Measurements from ENCODE around the gene BASP1.
A peak's percentile ranks its signal among the peaks of the same experiment; 100 is the strongest.

BASP1 gene

DNA sequence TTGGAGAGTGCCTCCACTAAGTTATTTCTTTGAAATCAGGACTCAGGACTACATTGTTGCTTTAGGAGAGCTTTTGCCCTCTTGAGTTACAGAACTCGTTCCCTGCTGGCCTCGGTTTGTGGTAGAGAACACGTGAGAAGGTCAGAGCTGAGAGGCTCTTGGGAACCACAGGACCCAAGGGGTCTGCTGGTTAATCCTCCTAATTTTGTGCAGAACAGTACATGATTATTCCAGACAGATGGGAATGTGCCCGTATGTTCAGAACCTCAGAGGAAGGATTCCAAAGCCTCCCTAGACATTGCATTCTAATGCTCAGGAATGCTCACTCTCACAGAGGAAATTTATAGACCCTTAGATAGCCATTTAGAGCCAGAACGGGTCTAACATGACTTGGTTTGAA is 25.2 kb upstream of the BASP1 start:
- Histone ChIP-seq H3K4me1 (ENCODE audit: control insufficient read depth in 1 of 2, insufficient read depth in 1 of 2, low read depth in 1 of 2, low read length in 1 of 2) (peaks cover 5% of the 10 kb centered on the region in 2 experiments), H3K4me3 (ENCODE audit: low read depth in 1 of 2, low read length in 1 of 2) (no peak overlapping the region), H3K27ac (no peak overlapping the region), H3K27me3 (no peaks in the 10 kb centered on the region), H3K36me3 (no peaks in the 10 kb centered on the region), H3K9me3 (no peaks in the 10 kb centered on the region)
- TF ChIP-seq, protein P1, sequence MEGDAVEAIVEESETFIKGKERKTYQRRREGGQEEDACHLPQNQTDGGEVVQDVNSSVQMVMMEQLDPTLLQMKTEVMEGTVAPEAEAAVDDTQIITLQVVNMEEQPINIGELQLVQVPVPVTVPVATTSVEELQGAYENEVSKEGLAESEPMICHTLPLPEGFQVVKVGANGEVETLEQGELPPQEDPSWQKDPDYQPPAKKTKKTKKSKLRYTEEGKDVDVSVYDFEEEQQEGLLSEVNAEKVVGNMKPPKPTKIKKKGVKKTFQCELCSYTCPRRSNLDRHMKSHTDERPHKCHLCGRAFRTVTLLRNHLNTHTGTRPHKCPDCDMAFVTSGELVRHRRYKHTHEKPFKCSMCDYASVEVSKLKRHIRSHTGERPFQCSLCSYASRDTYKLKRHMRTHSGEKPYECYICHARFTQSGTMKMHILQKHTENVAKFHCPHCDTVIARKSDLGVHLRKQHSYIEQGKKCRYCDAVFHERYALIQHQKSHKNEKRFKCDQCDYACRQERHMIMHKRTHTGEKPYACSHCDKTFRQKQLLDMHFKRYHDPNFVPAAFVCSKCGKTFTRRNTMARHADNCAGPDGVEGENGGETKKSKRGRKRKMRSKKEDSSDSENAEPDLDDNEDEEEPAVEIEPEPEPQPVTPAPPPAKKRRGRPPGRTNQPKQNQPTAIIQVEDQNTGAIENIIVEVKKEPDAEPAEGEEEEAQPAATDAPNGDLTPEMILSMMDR (IDR thresholded peaks at IDR 0.05), result no peak

DNA sequence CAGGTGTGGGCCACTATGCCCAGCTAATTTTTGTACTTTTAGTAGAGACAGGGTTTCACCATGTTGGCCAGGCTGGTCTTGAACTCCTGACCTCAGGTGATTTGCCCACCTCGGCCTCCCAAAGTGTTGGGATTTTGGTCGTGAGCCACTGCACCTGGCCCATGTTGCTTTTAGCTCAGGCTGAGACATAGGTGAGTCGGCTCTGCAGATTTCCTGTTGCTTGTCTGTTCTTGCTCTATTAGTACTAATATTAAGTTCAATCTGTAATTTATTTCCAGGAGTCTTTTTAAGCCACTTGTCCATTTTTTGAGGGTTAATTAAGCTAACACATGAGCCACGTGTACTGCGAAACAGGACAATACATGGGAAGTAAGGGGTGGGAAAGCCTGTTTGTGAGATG is 21.4 kb upstream of the BASP1 start:
- H3K4me3 ChIP-seq (ENCODE audit: low read depth in 1 of 2, low read length in 1 of 2), result no peak overlapping the region
- no peak overlapping the region for H3K27ac ChIP-seq
- no peaks in the 10 kb centered on the region for H3K27me3 ChIP-seq
- no peaks in the 10 kb centered on the region for H3K36me3 ChIP-seq
- no peaks in the 10 kb centered on the region for H3K9me3 ChIP-seq
- TF ChIP-seq, protein P1 (IDR thresholded peaks at IDR 0.05), result no peak
- H3K4me1 ChIP-seq (ENCODE audit: control insufficient read depth in 1 of 2, insufficient read depth in 1 of 2, low read depth in 1 of 2, low read length in 1 of 2), result no peaks in the 10 kb centered on the region

DNA sequence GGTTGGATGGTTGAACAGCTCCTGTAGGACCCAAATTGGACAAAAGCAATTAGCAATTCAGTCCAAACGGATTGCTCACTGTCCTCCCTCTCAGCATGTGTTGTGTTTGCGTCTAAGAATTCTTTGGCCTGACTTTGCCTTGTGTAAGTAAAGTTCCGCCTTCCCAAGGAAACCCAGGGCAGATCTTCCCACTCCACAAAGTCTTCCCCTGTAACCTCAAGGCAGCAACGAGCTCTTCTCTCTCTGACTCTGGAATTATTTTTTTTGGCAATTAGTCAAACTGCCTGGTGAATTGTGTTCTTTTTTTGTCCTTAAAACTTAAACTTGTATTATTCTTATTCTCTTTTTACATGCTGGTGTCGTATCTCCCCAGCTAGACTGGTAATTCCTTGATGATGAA is 20.7 kb upstream of the BASP1 start:
- Histone ChIP-seq H3K4me3 (ENCODE audit: low read depth in 1 of 2, low read length in 1 of 2) (no peak overlapping the region), H3K4me1 (ENCODE audit: control insufficient read depth in 1 of 2, insufficient read depth in 1 of 2, low read depth in 1 of 2, low read length in 1 of 2) (no peaks in the 10 kb centered on the region), H3K36me3 (no peaks in the 10 kb centered on the region), H3K9me3 (no peaks in the 10 kb centered on the region), H3K27me3 (no peaks in the 10 kb centered on the region), H3K27ac (no peak overlapping the region)
- TF ChIP-seq, protein P1 (IDR thresholded peaks at IDR 0.05), result no peak

- TF ChIP-seq, protein P1 (IDR thresholded peaks at IDR 0.05), result peak; percentile 65
- Histone ChIP-seq H3K27ac (no peak overlapping the region), H3K9me3 (no peaks in the 10 kb centered on the region), H3K36me3 (no peaks in the 10 kb centered on the region), H3K4me1 (ENCODE audit: control insufficient read depth in 1 of 2, insufficient read depth in 1 of 2, low read depth in 1 of 2, low read length in 1 of 2) (no peaks in the 10 kb centered on the region), H3K4me3 (ENCODE audit: low read depth in 1 of 2, low read length in 1 of 2) (no peak overlapping the region), H3K27me3 (peaks cover 10% of the 10 kb centered on the region)
Measured at GRCh38 chr5:17203329-17204132, 13.9 kb upstream of the BASP1 start.

GRCh38 chr5:17204133-17204489 is 13.3 kb upstream of the BASP1 start:
- Histone ChIP-seq H3K9me3 (no peaks in the 10 kb centered on the region), H3K4me1 (ENCODE audit: control insufficient read depth in 1 of 2, insufficient read depth in 1 of 2, low read depth in 1 of 2, low read length in 1 of 2) (no peaks in the 10 kb centered on the region), H3K36me3 (no peaks in the 10 kb centered on the region), H3K4me3 (ENCODE audit: low read depth in 1 of 2, low read length in 1 of 2) (no peak overlapping the region), H3K27ac (no peak overlapping the region), H3K27me3 (peaks cover 10% of the 10 kb centered on the region)
- TF ChIP-seq, protein P1 (IDR thresholded peaks at IDR 0.05), result no peak
